NCI-H2081 treated with DMSO at 0.1 percent for 48 hours (cell line): ENCODE measurements around the gene OTUD7B.
"Not testable (repeated sequence)": the region's sequence is repeated elsewhere in the genome, so short reads cannot be mapped to it uniquely, and the experiment has no call there.

Experiments used
- DNase-seq: peaks from one replicate; lab custom pipeline; 2025; lab: John Stamatoyannopoulos, UW

OTUD7B gene

GRCh38 chr1:149945206-149945605, 65.3 kb downstream of the OTUD7B start:
- no peak for DNase-seq

- no peak for DNase-seq
These were observed 67.6 kb downstream of the OTUD7B start for GRCh38 chr1:149942885-149943284.

GRCh38 chr1:149942207-149942606, 68.3 kb downstream of the OTUD7B start:
- no peak for DNase-seq

GRCh38 chr1:149940427-149940826, 70.1 kb downstream of the OTUD7B start:
- DNase-seq: no peak

GRCh38 chr1:149938668-149939003, 71.9 kb downstream of the OTUD7B start:
- not testable (repeated sequence) for DNase-seq

GRCh38 chr1:149937759-149938158, 72.8 kb downstream of the OTUD7B start:
- DNase-seq: no peak

- no peak for DNase-seq
These were observed 73.4 kb downstream of the OTUD7B start for GRCh38 chr1:149936992-149937705.

- no peak for DNase-seq
These were observed 74.1 kb downstream of the OTUD7B start, which contains the start of gene MTMR11 for GRCh38 chr1:149936170-149936991. Gene MTMR11 (minus strand): TSS chr1:149936879. CDS start chr1:149936647, 232 bp downstream.

GRCh38 chr1:149934356-149934755, 76.2 kb downstream of the OTUD7B start:
- DNase-seq: no peak

GRCh38 chr1:149933208-149933607, 77.3 kb downstream of the OTUD7B start:
- no peak for DNase-seq

GRCh38 chr1:149932474-149932873, 78.1 kb downstream of the OTUD7B start:
- no peak for DNase-seq

GRCh38 chr1:149931212-149931790, 79.2 kb downstream of the OTUD7B start:
- no peak for DNase-seq

- DNase-seq: no peak
These were observed 80.7 kb downstream of the OTUD7B start for GRCh38 chr1:149929856-149930255.

- DNase-seq: no peak
These were observed 82.2 kb downstream of the OTUD7B start for GRCh38 chr1:149928401-149928724.

- DNase-seq: peak; percentile 77
These were observed 82.7 kb downstream of the OTUD7B start, which contains the start of gene SF3B4 for GRCh38 chr1:149927563-149928400. Gene SF3B4 (minus strand): TSS chr1:149927803. CDS start chr1:149927759, 44 bp downstream.

GRCh38 chr1:149927056-149927562, 83.4 kb downstream of the OTUD7B start:
- no peak for DNase-seq

GRCh38 chr1:149926296-149926695, 84.2 kb downstream of the OTUD7B start:
- no peak for DNase-seq

- no peak for DNase-seq
These were observed 84.8 kb downstream of the OTUD7B start for GRCh38 chr1:149925751-149926150.

GRCh38 chr1:149925345-149925744, 85.2 kb downstream of the OTUD7B start:
- DNase-seq: no peak

GRCh38 chr1:149923626-149924025, 86.9 kb downstream of the OTUD7B start:
- DNase-seq: no peak

- peak; percentile 55 for DNase-seq
These were observed 92.9 kb downstream of the OTUD7B start, which contains the start of gene SV2A for GRCh38 chr1:149917571-149918144. Gene SV2A (minus strand): TSS chr1:149917844. CDS start chr1:149913840, 4,004 bp downstream.
